UCSD-AML1 (cell line): ENCODE results near the gene MFSD1.

ENCODE experiments used
- DNase-seq: peaks from one replicate; lab custom pipeline; 2025; ENCODE audit not compliant: unreplicated experiment; lab: John Stamatoyannopoulos, UW

MFSD1 gene

DNA sequence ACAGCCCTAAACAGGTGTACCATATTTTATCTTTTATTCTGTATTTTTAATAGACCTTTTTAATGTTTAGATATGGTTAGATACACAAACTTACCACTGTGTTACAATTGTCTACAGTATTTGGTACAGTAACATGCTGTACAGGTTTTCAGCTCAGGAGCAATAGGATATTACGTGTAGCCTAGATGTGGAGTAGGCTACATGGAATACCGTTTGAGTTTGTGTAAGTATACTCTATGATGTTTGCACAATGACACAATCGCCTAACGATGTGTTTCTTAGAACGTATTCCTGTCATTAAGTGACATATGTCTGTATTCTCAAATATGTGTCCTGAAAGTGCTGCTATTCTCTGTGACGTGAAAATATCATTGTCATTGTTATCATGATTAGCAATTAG lies 62.6 kb downstream of the MFSD1 start:
- DNase-seq: no peak

DNA sequence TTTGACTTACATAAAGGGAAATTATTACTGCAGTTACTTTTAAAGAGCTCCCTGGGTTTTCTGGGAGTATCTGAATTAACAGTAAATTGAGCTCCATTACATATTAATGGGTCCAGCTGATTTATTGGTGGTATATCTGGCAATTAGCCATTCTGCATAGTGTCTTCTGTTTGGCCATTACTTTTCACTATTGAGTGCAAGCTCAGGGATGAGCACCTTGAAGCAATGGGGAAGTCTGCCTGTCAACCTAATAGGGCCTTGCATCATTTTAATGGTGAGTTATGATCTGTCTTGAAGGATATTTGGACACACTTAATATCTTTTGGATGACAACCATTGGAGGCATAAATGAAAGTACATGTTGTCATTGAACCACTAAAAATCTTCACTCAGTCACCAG lies 73.8 kb downstream of the MFSD1 start:
- DNase-seq: no peak
